Esophagus mucosa (tissue), 1 donor: ENCODE results near the gene TOX3. TPM values are rescaled to one million over a fixed set of nuclear protein-coding genes. Genes with fewer than 3 reads are reported as not detected.

Experiments used
- ATAC-seq: fragments of 200-7000 bp; cut with Tn5 transposase; one replicate; pipeline ENCODE4 v1.9.1; 2020
- total RNA-seq: library from RNA; stranded (reverse); gene quantifications from one replicate; pipeline ENCODE4 v1.2.4, GENCODE V29; 2023
- donor health status: DM: yes; HTN: yes; CAD: no.

The TOX3 gene
- total RNA-seq, 1 donor from 2014 or later, result 0.60 TPM

GRCh38 chr16:52563767-52564611, 17.0 kb upstream of the TOX3 start:
- no peak for ATAC-seq

- no peak for ATAC-seq
Measured at GRCh38 chr16:52562770-52563169, 15.8 kb upstream of the TOX3 start.

- ATAC-seq, result no peak
Measured at GRCh38 chr16:52561910-52562741, 15.2 kb upstream of the TOX3 start.

- ATAC-seq, result no peak
Measured at GRCh38 chr16:52558448-52558847, 11.5 kb upstream of the TOX3 start.

GRCh38 chr16:52557236-52557635, 10.3 kb upstream of the TOX3 start:
- ATAC-seq, result no peak

GRCh38 chr16:52556083-52556482, 9.1 kb upstream of the TOX3 start:
- no peak for ATAC-seq

DNA sequence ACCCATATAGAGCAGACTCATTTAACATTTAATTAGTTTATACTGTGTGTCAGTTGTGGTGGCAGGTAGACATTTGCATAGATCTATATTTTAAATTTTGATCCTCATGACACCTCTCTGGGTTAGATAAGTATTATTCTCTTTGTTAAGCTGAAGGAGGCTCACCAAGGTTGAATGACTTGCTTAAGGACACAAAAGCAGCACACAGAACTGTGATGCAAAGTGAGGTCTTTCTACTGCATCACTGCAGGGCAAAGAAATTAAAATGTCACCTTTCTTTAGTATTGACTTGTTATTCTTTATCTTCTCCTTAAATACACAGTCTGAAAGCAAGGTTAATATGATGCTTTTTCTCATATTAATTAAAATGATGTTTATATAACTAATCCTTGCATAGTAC, 8.6 kb upstream of the TOX3 start:
- no peak for ATAC-seq

- no peak for ATAC-seq
Measured at GRCh38 chr16:52554334-52554733, 7.4 kb upstream of the TOX3 start.

GRCh38 chr16:52553322-52553721, 6.4 kb upstream of the TOX3 start:
- no peak for ATAC-seq

GRCh38 chr16:52552643-52553042, 5.7 kb upstream of the TOX3 start:
- ATAC-seq, result no peak

DNA sequence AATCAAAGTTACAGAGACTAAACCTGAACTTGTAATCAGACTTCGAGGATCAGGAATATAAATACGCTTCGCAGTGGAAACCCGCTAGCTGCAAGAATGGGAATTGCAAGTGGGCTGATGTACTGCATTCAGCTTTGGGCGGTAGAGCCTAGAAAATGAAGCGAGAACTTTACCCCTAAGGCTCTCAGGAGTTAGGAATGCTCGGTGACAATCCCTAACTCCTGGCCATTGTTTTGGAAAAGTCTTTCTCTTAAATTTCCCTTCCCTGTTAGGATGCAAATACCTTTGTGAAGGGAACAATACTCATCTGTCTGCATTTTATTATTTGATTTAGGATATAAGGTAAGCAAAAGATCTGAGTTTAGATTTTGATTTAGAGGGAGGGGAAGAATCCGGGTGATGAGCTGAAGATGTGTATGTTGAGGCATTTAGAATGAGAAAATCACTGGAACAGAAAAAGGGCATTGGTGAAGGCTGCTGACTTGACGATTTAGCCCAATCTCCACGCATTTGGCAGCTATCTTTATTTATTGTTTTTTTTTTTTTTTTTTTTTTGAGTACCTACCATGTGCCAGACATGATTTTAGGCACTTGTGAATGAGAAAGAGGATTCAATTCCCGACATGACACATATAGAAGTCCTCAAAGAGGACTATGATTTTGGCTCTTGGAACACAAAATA, 2.2 kb upstream of the TOX3 start:
- no peak for ATAC-seq

DNA sequence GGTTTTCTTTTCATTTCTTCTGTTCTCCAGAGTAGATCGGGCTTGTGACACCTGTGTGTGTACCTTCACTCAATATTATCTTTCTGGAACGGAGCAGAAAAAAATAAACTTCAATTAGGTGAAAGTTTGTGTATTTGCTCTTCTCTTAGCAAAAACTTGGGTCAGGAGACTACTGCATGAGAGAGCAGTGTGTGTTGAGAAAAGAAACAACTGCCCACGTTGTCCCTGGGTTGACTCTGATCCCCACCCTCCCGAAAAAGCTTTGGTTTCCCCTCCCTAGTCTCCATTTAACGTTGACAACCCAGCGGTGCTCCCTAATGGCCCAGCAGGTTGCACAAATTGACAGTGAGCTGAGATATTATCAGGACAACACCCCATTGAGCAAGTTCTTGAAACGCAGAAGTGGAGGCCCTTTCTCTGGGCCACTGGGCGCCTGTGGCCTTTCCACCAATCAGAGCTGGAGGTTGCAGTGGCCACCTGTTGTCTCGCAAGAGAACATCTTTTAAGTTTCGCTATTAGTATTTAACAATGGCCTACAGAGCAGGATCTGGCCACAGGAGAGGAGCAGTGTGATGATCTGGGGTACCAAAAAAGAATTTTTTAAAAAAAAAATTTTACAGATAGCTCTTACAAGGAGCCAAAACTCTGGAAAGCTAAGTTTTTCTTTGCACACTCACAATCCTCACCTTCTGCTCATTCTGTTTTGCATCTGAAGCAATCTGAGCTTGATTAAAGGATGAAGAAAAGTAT, 1.5 kb upstream of the TOX3 start:
- no peak for ATAC-seq

- no peak for ATAC-seq
Measured at GRCh38 chr16:52547834-52548215, 882 bp upstream of the TOX3 start.

GRCh38 chr16:52546291-52547003, 496 bp downstream of the TOX3 start:
- no peak for ATAC-seq

- no peak for ATAC-seq
Measured at GRCh38 chr16:52545898-52546266, 1.1 kb downstream of the TOX3 start.

DNA sequence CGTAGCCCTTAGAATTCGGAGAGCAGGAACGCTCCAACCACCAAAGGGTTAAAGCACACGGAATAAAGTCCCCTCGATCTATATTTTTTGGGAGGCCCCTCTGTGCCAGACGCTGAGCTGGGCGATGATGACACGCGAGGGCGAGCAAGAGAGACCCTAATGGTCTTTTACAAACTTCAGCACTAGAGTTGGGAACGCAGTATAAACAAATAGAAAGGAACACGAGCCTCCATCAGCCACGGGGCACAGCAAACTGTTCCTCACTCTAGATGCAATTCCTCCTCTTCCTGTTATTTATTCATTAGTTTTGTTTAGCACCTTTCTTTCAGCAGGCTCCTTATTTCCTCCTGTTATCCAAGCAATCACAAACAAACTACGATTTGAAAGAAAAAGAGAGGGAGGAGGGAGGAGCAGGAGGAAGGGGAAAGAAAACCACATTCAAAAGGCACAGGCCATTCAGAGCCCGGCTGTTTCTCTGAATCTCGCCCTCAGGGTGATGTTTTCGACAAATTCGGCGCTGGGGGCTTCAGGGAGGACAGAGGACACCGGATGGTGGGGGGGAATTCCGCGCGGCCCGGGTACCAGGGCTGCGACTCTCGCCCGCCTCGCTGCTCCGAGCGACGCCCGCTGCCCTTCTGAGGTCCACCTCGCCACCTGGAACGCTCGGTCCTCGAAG, 1.6 kb downstream of the TOX3 start:
- ATAC-seq, result no peak

DNA sequence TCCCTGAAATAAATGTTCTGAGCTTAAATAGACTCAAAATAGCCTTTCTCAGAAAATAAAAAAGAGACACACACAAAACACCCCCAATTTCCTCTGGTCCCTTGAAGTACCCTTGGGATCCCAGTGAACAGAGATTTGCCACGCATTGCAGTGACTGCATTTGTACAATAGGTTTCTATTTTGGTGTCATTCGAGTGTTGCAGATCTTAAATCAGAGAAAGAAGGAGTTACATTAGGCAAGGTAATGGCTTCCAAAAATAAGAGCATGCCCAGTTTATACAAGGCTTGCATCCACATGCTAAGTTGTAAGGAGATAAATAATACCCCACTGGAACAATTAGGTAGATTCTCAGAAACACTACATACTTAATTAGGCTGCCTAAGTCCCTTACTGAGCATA, 2.2 kb downstream of the TOX3 start:
- no peak for ATAC-seq

DNA sequence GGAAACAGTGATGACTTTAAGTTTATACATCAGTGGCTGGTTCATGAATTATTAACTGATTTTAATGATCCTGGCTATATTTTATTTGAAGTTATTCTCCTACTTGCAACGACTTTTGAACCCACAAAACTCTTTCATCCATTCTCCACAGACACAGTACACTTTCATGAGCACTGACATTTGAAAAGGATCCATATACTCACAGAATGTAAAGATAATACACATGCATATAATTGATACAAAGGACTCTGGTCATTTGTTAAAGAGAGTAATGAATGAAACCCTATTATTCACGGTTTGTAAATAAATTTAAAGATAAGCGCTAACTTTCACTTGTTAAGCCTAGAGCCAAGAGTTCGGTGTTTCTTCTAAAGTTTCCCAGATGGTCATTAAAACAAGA, 3.3 kb downstream of the TOX3 start:
- ATAC-seq, result no peak

GRCh38 chr16:52540910-52541309, 6.0 kb downstream of the TOX3 start:
- ATAC-seq, result no peak

DNA sequence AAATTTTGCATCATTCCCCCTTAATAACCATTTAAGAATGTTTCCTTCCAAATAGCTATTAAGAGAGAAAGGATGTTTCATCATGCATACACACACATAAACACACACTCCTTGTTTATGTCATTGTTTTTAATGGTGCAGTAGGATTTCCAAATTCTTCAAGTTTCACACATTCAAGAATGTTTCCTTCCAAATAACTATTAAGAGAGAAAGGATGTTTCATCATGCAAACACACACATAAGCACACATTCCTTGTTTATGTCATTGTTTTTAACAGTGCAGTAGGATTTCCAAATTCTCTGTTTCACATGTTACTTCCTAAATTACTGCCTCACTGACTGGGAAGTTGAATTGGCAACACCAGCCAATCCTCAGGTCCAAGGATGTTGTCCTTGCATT, 7.8 kb downstream of the TOX3 start:
- no peak for ATAC-seq

- ATAC-seq, result no peak
Measured at GRCh38 chr16:52538511-52538910, 8.4 kb downstream of the TOX3 start.
